Omental fat pad (tissue), 4 donors: ENCODE results near the gene CYP3A4. TPM values are rescaled to one million over a fixed set of nuclear protein-coding genes. Genes with fewer than 3 reads are reported as not detected.
"Not testable (repeated sequence)": the region's sequence is repeated elsewhere in the genome, so short reads cannot be mapped to it uniquely, and the experiment has no call there.

ENCODE experiments used
- ATAC-seq: fragments of 150-250 bp; one replicate; pipeline ENCODE4 v1.9.1; 2016; ENCODE audit warnings: mild to moderate bottlenecking, moderate library complexity; ENCODE audit not compliant: low FRiP score
- DNase-seq: peaks from one replicate; pipeline ENCODE4 v3.0.0-alpha.2; 2019; ENCODE audit warnings: low spot score
- CTCF ChIP-seq, 3 donors: fragments of 450-650 bp; IDR thresholded peaks; one replicate each; pipeline ENCODE4 v1.5.1; 2016 to 2017; ENCODE audit warnings: antibody characterized with exemption in 3 of 3, mild to moderate bottlenecking in 3 of 3, moderate library complexity in 2 of 3
- total RNA-seq, 4 donors: library from RNA; depleted of rRNA; stranded (reverse); fragments of >200 nt; gene quantifications; one replicate each; pipeline ENCODE4 v1.1.0, GENCODE V29; 2016

Gene CYP3A4
- total RNA-seq, 4 donors from 2014 or later: 0.60 to 1.8 TPM; not detected in 2

GRCh38 chr7:99737726-99738125 is 46.3 kb downstream of the CYP3A4 start:
- no peak for TF ChIP-seq CTCF (IDR thresholded peaks at IDR 0.05)
- DNase-seq (no peak), ATAC-seq (no peak)

GRCh38 chr7:99736667-99737066 is 47.3 kb downstream of the CYP3A4 start:
- not testable (repeated sequence) for ATAC-seq, DNase-seq

GRCh38 chr7:99734987-99735386 is 49.0 kb downstream of the CYP3A4 start, which contains the start of gene CYP3A7:
Gene CYP3A7 (minus strand): TSS chr7:99735196. CDS start chr7:99735093, 103 bp downstream.
- no peak for TF ChIP-seq CTCF (IDR thresholded peaks at IDR 0.05)
- DNase-seq: no peak
- peak; percentile 77 for ATAC-seq

GRCh38 chr7:99733448-99733847 is 50.5 kb downstream of the CYP3A4 start:
- ATAC-seq (no peak), DNase-seq (no peak)

GRCh38 chr7:99733003-99733402 is 51.0 kb downstream of the CYP3A4 start:
- TF ChIP-seq CTCF (IDR thresholded peaks at IDR 0.05): no peak
- DNase-seq (no peak), ATAC-seq (no peak)

More at GRCh38 chr7:99733448-99733847, 50.5 kb downstream of the CYP3A4 start:
- TF ChIP-seq CTCF (IDR thresholded peaks at IDR 0.05): no peak

GRCh38 chr7:99731638-99732374 is 52.2 kb downstream of the CYP3A4 start:
- ATAC-seq (no peak), DNase-seq (no peak)
- no peak for TF ChIP-seq CTCF (IDR thresholded peaks at IDR 0.05)

GRCh38 chr7:99730992-99731391 is 53.0 kb downstream of the CYP3A4 start:
- no peak for ATAC-seq
- TF ChIP-seq CTCF (IDR thresholded peaks at IDR 0.05): no peak
- DNase-seq: no peak
